ENCODE results near the gene RXRA.

Gene RXRA

DNA sequence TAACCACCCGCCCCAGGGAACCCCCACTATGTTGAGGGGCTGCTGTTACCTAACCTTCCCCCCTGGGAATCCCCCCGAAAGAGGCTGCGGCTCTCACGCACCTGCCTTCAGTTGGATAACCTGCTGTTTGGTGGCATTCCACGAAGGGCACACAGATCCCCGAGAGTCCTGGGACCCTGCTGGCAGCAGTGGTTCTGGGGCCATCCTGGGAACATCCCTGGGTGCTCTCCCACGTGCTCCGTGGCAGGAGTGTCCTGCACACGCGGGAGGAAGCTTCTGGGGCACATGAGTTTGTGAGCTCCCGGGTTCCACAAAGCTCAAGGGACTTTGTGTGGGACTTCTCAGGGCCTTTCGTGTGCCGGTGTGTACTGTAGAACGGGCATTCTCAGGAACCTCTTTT, 102.3 kb downstream of the RXRA start:
- TF ChIP-seq, protein P1, sequence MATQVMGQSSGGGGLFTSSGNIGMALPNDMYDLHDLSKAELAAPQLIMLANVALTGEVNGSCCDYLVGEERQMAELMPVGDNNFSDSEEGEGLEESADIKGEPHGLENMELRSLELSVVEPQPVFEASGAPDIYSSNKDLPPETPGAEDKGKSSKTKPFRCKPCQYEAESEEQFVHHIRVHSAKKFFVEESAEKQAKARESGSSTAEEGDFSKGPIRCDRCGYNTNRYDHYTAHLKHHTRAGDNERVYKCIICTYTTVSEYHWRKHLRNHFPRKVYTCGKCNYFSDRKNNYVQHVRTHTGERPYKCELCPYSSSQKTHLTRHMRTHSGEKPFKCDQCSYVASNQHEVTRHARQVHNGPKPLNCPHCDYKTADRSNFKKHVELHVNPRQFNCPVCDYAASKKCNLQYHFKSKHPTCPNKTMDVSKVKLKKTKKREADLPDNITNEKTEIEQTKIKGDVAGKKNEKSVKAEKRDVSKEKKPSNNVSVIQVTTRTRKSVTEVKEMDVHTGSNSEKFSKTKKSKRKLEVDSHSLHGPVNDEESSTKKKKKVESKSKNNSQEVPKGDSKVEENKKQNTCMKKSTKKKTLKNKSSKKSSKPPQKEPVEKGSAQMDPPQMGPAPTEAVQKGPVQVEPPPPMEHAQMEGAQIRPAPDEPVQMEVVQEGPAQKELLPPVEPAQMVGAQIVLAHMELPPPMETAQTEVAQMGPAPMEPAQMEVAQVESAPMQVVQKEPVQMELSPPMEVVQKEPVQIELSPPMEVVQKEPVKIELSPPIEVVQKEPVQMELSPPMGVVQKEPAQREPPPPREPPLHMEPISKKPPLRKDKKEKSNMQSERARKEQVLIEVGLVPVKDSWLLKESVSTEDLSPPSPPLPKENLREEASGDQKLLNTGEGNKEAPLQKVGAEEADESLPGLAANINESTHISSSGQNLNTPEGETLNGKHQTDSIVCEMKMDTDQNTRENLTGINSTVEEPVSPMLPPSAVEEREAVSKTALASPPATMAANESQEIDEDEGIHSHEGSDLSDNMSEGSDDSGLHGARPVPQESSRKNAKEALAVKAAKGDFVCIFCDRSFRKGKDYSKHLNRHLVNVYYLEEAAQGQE (IDR thresholded peaks at IDR 0.05; ENCODE audit: insufficient replicate concordance, low read depth): no peak
- TF ChIP-seq SPI1 (IDR thresholded peaks at IDR 0.05; ENCODE audit: borderline replicate concordance, low read depth): no peak
- TF ChIP-seq, protein P2, sequence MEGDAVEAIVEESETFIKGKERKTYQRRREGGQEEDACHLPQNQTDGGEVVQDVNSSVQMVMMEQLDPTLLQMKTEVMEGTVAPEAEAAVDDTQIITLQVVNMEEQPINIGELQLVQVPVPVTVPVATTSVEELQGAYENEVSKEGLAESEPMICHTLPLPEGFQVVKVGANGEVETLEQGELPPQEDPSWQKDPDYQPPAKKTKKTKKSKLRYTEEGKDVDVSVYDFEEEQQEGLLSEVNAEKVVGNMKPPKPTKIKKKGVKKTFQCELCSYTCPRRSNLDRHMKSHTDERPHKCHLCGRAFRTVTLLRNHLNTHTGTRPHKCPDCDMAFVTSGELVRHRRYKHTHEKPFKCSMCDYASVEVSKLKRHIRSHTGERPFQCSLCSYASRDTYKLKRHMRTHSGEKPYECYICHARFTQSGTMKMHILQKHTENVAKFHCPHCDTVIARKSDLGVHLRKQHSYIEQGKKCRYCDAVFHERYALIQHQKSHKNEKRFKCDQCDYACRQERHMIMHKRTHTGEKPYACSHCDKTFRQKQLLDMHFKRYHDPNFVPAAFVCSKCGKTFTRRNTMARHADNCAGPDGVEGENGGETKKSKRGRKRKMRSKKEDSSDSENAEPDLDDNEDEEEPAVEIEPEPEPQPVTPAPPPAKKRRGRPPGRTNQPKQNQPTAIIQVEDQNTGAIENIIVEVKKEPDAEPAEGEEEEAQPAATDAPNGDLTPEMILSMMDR (IDR thresholded peaks at IDR 0.05; ENCODE audit: insufficient read depth, low read length): no peak
- TF ChIP-seq GABPA (IDR thresholded peaks at IDR 0.05; ENCODE audit: low read depth): no peak
- no peak for TF ChIP-seq POLR2AphosphoS5 (IDR thresholded peaks at IDR 0.05; ENCODE audit: low read depth)
- Histone ChIP-seq H3K27me3 (ENCODE audit: insufficient read depth, poor library complexity, severe bottlenecking) (no peaks in the 10 kb centered on the region), H3K27ac (replicated peaks) (no peak overlapping the region), H3K4me3 (replicated peaks; ENCODE audit: insufficient read depth, low read length) (no peak overlapping the region)
- DNase-seq (ENCODE audit: low read depth in 1 of 2, low spot score in 1 of 2): no peak

DNA sequence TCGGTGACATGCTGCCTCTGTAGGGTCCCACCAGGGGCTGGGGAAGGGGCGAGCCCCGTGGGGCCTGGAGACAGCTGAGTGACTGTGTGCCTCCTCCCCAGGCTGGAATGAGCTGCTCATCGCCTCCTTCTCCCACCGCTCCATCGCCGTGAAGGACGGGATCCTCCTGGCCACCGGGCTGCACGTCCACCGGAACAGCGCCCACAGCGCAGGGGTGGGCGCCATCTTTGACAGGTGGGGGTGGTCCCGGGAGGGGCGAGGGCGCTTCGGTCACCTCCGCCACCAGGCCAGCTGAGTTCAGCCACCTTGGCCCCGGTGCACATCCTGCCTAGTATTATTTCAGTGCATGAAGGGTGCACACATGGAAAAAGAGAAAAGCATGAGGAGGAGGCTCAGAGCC, 102.8 kb downstream of the RXRA start:
- TF ChIP-seq POLR2AphosphoS5 (IDR thresholded peaks at IDR 0.05; ENCODE audit: low read depth): no peak
- TF ChIP-seq SPI1 (IDR thresholded peaks at IDR 0.05; ENCODE audit: borderline replicate concordance, low read depth): no peak
- TF ChIP-seq, protein P1 (IDR thresholded peaks at IDR 0.05; ENCODE audit: insufficient replicate concordance, low read depth): no peak
- TF ChIP-seq, protein P2 (IDR thresholded peaks at IDR 0.05; ENCODE audit: insufficient read depth, low read length): no peak
- Histone ChIP-seq H3K27me3 (ENCODE audit: insufficient read depth, poor library complexity, severe bottlenecking) (no peaks in the 10 kb centered on the region), H3K4me3 (replicated peaks; ENCODE audit: insufficient read depth, low read length) (no peak overlapping the region), H3K27ac (replicated peaks) (no peak overlapping the region)
- DNase-seq (ENCODE audit: low read depth in 1 of 2, low spot score in 1 of 2): no peak

DNA sequence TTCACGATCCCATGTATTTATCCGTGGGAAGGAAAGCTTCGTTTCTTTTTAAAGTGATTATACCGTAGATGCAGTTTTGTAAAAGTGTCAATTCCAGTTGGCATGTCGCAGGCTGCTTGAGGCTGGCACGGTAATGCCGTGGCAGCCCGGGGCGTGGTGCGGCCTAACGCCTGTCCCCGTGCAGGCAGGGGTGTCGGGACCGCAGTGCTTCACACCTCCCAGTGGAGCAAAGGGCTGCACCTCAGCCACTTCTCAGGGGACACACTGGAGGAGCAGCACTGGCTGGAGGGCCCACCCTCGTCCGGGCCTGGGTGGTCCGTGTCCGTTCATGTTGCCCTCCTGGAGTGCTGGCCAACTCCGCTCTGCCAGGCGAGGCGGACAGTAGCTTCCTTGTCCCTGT, 103.2 kb downstream of the RXRA start:
- H3K27me3 ChIP-seq (ENCODE audit: insufficient read depth, poor library complexity, severe bottlenecking): no peaks in the 10 kb centered on the region
- TF ChIP-seq SPI1 (IDR thresholded peaks at IDR 0.05; ENCODE audit: borderline replicate concordance, low read depth) (no peak), GABPA (IDR thresholded peaks at IDR 0.05; ENCODE audit: low read depth) (no peak), POLR2AphosphoS5 (IDR thresholded peaks at IDR 0.05; ENCODE audit: low read depth) (no peak)
- TF ChIP-seq, protein P2 (IDR thresholded peaks at IDR 0.05; ENCODE audit: insufficient read depth, low read length): no peak
- TF ChIP-seq, protein P1 (IDR thresholded peaks at IDR 0.05; ENCODE audit: insufficient replicate concordance, low read depth): no peak
- H3K27ac ChIP-seq (replicated peaks): no peak overlapping the region
- H3K4me3 ChIP-seq (replicated peaks; ENCODE audit: insufficient read depth, low read length): no peak overlapping the region
- no peak for DNase-seq (ENCODE audit: low read depth in 1 of 2, low spot score in 1 of 2)
